Spleen (tissue), 7 donors: ENCODE results near the gene PCDHGB1.

Experiments
- POLR2A ChIP-seq, 3 donors: fragments of 450-650 bp; IDR thresholded peaks; one replicate each; pipeline ENCODE4 v1.5.1; 2017; ENCODE audit warnings: antibody characterized with exemption in 3 of 3, mild to moderate bottlenecking in 1 of 3
- TF ChIP-seq, protein P1 (sequence below), 11 experiments: fragments of 200-600 bp in 7 of 11; fragments of 450-650 bp in 4 of 11; sonication (generic) in 4 of 11; IDR thresholded peaks in 8 of 11; conservative IDR thresholded peaks in 3 of 11; 1 replicate in 7 of 11; 2 replicates in 4 of 11; pipeline versions ENCODE4 v1.4.0 to v1.8.0; 2016 to 2021; ENCODE audit warnings: antibody characterized with exemption in 11 of 11, inconsistent platforms in 4 of 11, mild to moderate bottlenecking in 1 of 11
- donor health status: DM: no; HTN: no; CAD: no; lungs with moderate emphysema.
- donor health status: DM: no; HTN: no; CAD: no.
- donor health status: DM: no; HTN: no; CAD: no.

DNA sequence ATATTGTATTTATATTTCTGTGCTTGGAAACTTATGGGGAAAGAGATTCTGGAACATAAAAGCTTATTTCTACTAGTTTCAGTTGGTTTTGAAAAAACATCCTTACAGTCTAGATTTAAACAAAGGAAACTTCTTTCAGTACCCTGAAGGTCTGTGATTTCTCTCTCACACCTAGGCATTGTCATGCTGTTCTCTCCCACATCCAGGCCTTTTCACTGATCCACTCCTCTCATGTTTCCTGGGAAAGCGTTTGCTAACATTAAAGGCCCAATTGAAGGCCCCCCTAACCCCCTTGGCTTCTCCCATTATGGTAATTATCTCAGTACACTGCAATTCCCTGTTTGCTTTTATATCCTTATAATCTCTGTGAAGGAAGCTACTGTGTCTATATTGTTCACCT, 7.1 kb upstream of the PCDHGB1 start:
- TF ChIP-seq, protein P1, sequence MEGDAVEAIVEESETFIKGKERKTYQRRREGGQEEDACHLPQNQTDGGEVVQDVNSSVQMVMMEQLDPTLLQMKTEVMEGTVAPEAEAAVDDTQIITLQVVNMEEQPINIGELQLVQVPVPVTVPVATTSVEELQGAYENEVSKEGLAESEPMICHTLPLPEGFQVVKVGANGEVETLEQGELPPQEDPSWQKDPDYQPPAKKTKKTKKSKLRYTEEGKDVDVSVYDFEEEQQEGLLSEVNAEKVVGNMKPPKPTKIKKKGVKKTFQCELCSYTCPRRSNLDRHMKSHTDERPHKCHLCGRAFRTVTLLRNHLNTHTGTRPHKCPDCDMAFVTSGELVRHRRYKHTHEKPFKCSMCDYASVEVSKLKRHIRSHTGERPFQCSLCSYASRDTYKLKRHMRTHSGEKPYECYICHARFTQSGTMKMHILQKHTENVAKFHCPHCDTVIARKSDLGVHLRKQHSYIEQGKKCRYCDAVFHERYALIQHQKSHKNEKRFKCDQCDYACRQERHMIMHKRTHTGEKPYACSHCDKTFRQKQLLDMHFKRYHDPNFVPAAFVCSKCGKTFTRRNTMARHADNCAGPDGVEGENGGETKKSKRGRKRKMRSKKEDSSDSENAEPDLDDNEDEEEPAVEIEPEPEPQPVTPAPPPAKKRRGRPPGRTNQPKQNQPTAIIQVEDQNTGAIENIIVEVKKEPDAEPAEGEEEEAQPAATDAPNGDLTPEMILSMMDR (IDR thresholded peaks at IDR 0.05 in 8 of 11, conservative IDR thresholded peaks at IDR 0.05 in 3 of 11), result no peak
- no peak for TF ChIP-seq POLR2A (IDR thresholded peaks at IDR 0.05)
